A549 (cell line): ENCODE data around the gene ILDR1. TPM values are rescaled to one million over a fixed set of nuclear protein-coding genes. Genes with fewer than 3 reads are reported as not detected.
"Not testable (repeated sequence)": the region's sequence is repeated elsewhere in the genome, so short reads cannot be mapped to it uniquely, and the experiment has no call there.

Experiments
- ATAC-seq, 2 experiments: fragments of 200-7000 bp in 1 of 2; fragments of >200 bp in 1 of 2; cut with Nextera tagmentation in 1 of 2; cut with Tn5 transposase in 1 of 2; 3 replicates each; pipeline versions ENCODE4 v1.8.0 to v1.9.1; 2018 to 2020; ENCODE audit warnings: mild to moderate bottlenecking in 1 of 2, moderate library complexity in 1 of 2
- CTCF ChIA-PET: fragments of 300-600 bp; sonication (Branson Sonifier 250); formaldehyde crosslinking; extraction: SDS; loops from one replicate; lab custom pipeline; 2021; ENCODE audit warnings: antibody characterized with exemption, inconsistent platforms; lab: Yijun Ruan, JAX
- POLR2A ChIA-PET: fragments of 350-600 bp; formaldehyde crosslinking; extraction: SDS; loops from one replicate; lab custom pipeline; 2021; ENCODE audit warnings: antibody characterized with exemption, inconsistent platforms; lab: Yijun Ruan, JAX
- DNase-seq, 2 experiments: peaks; one replicate each; pipeline versions ENCODE4 v3.0.0 to v3.0.0-alpha.2; 2011 to 2016; ENCODE audit warnings: low read depth in 1 of 2, low spot score in 1 of 2
- FAIRE-seq: peaks from 2 replicates; lab custom pipeline; 2011; peaks lifted over from hg19 to GRCh38; lab: Jason Lieb, UNC
- H3K27ac ChIP-seq, 2 experiments: fragments of >200 bp; sonication (Bioruptor Twin); formaldehyde crosslinking; 3 replicates each; pipeline ENCODE4 v1.5.1; 2016 to 2017
- H3K4me1 ChIP-seq: fragments of >200 bp; sonication (Bioruptor Twin); formaldehyde crosslinking; 3 replicates; pipeline ENCODE4 v1.6.1; 2016
- H3K4me2 ChIP-seq: fragments of >200 bp; sonication (Bioruptor Twin); formaldehyde crosslinking; 3 replicates; pipeline ENCODE4 v1.6.1; 2016
- H3K4me3 ChIP-seq: fragments of >200 bp; sonication (Bioruptor Twin); formaldehyde crosslinking; 3 replicates; pipeline ENCODE4 v1.5.1; 2016
- H3K9me3 ChIP-seq: fragments of >200 bp; sonication (Bioruptor Twin); formaldehyde crosslinking; 3 replicates; pipeline ENCODE4 v1.6.1; 2016
- BCL3 ChIP-seq: fragments of >200 bp; sonication (Bioruptor Twin); formaldehyde crosslinking; IDR thresholded peaks from 3 replicates; pipeline ENCODE4 v1.6.1; 2016
- BHLHE40 ChIP-seq: IDR thresholded peaks from 2 replicates; pipeline ENCODE4 v1.6.1; 2012; ENCODE audit warnings: low read depth, low read length, inconsistent platforms
- CBX8 ChIP-seq: fragments of 200-600 bp; sonication (generic); IDR thresholded peaks from 2 replicates; pipeline ENCODE4 v1.6.1; 2016
- CEBPB ChIP-seq, 2 experiments: fragments of >200 bp in 1 of 2; sonication (Bioruptor Twin) in 1 of 2; formaldehyde crosslinking in 1 of 2; IDR thresholded peaks; 2 replicates each; pipeline ENCODE4 v1.6.1; 2012 to 2016
- CHD2 ChIP-seq: fragments of 150-350 bp; IDR thresholded peaks from 2 replicates; pipeline ENCODE4 v1.6.1; 2014; ENCODE audit warnings: low read length; ENCODE audit not compliant: partially characterized antibody
- EHF ChIP-seq: fragments of 250-450 bp; sonication (Bioruptor Pico); IDR thresholded peaks from 2 replicates; pipeline ENCODE4 v1.5.0; 2020; ENCODE audit warnings: mild to moderate bottlenecking
- EHMT2 ChIP-seq: fragments of 200-600 bp; sonication (generic); IDR thresholded peaks from 2 replicates; pipeline ENCODE4 v1.6.1; 2016; ENCODE audit warnings: antibody characterized with exemption, low read depth, mild to moderate bottlenecking, moderate library complexity
- ESRRA ChIP-seq: fragments of 150-350 bp; IDR thresholded peaks from 2 replicates; pipeline ENCODE4 v1.6.1; 2014; ENCODE audit warnings: mild to moderate bottlenecking, low read length, borderline replicate concordance
- HES2 ChIP-seq: fragments of >200 bp; sonication (Bioruptor Twin); formaldehyde crosslinking; IDR thresholded peaks from 2 replicates; pipeline ENCODE4 v1.6.1; 2016
- HOXB13 ChIP-seq: fragments of 250-450 bp; sonication (Bioruptor Pico); IDR thresholded peaks from 2 replicates; pipeline ENCODE4 v1.5.0; 2020; ENCODE audit warnings: low read depth, mild to moderate bottlenecking, moderate library complexity
- HOXB5 ChIP-seq: fragments of 250-450 bp; sonication (Bioruptor Pico); IDR thresholded peaks from 2 replicates; pipeline ENCODE4 v1.5.0; 2020; ENCODE audit warnings: mild to moderate bottlenecking, moderate library complexity
- JUN ChIP-seq, 2 experiments: fragments of >200 bp; sonication (Bioruptor Twin); formaldehyde crosslinking; IDR thresholded peaks; 2 replicates in 1 of 2; 3 replicates in 1 of 2; pipeline ENCODE4 v1.6.1; 2016 to 2017
- MAX ChIP-seq: IDR thresholded peaks from 2 replicates; pipeline ENCODE4 v1.6.1; 2012
- NR3C1 ChIP-seq: fragments of >200 bp; sonication (Bioruptor Twin); formaldehyde crosslinking; IDR thresholded peaks from 3 replicates; pipeline ENCODE4 v1.6.1; 2017
- PHF8 ChIP-seq: fragments of 200-600 bp; sonication (generic); IDR thresholded peaks from 2 replicates; pipeline ENCODE4 v1.6.1; 2016; ENCODE audit warnings: low read depth, mild to moderate bottlenecking, antibody characterized with exemption, moderate library complexity, borderline replicate concordance
- RAD21 ChIP-seq, 2 experiments: fragments of >200 bp in 1 of 2; sonication (Bioruptor Twin) in 1 of 2; formaldehyde crosslinking in 1 of 2; IDR thresholded peaks in 1 of 2; conservative IDR thresholded peaks in 1 of 2; 2 replicates in 1 of 2; 3 replicates in 1 of 2; pipeline ENCODE4 v1.6.1; 2012 to 2018; ENCODE audit warnings: inconsistent platforms in 1 of 2
- REST ChIP-seq: fragments of 200-600 bp; sonication (generic); IDR thresholded peaks from 2 replicates; pipeline ENCODE4 v1.6.1; 2016; ENCODE audit warnings: antibody characterized with exemption, mild to moderate bottlenecking, moderate library complexity
- SREBF2 ChIP-seq: fragments of 450-650 bp; IDR thresholded peaks from 2 replicates; pipeline ENCODE4 v1.6.1; 2014; ENCODE audit warnings: mild to moderate bottlenecking, moderate library complexity
- ZNF302 ChIP-seq: fragments of 250-450 bp; sonication (Bioruptor Pico); IDR thresholded peaks from 2 replicates; pipeline ENCODE4 v1.9.0; 2021; ENCODE audit warnings: inconsistent platforms, mild to moderate bottlenecking, moderate library complexity
- ZSCAN20 ChIP-seq: fragments of 250-450 bp; sonication (Bioruptor Pico); IDR thresholded peaks from 2 replicates; pipeline ENCODE4 v1.8.0; 2022; ENCODE audit warnings: mild to moderate bottlenecking, moderate library complexity
- WGBS: methylation state at CpG from one replicate; pipeline ENCODE4 v1.1.6; 2017; ENCODE audit errors: missing lambda C conversion rate; 5-methylcytosine and 5-hydroxymethylcytosine counted together
- polyA plus RNA-seq, 4 experiments: library from polyadenylated mRNA; depleted of rRNA in 3 of 4; stranded (reverse); fragments of >200 nt; fragmentation: RNase III in 1 of 4; extraction: RNeasy Plus Mini Kit Qiagen cat#74134 plus additional on column Dnase treatment in 1 of 4; gene quantifications; 2 replicates in 3 of 4; 3 replicates in 1 of 4; pipeline ENCODE4 v1.2.3, GENCODE V29; 2011 to 2017

ILDR1 gene
- polyA plus RNA-seq, 2 of the 4 experiments (the other 2 are of a cell fraction): not detected

- FAIRE-seq (no peak), DNase-seq (no peak), ATAC-seq (no peak)
- no peak overlapping the region for H3K4me3 ChIP-seq
- no peaks in the 10 kb centered on the region for H3K4me1 ChIP-seq
- 29% methylated on average over 3 of the region's 3 CpGs for WGBS
- TF ChIP-seq REST (no peak), EHMT2 (no peak), HOXB13 (CRISPR knock-in tag) (no peak), SREBF2 (no peak), CHD2 (no peak), HES2 (no peak), MAX (no peak), CBX8 (no peak), HOXB5 (CRISPR knock-in tag) (no peak), ESRRA (no peak), NR3C1 (no peak), ZSCAN20 (CRISPR knock-in tag) (no peak), EHF (CRISPR knock-in tag) (no peak), RAD21 (conservative IDR thresholded peaks at IDR 0.05 in 1 of 2, IDR thresholded peaks at IDR 0.05 in 1 of 2) (no peak), BCL3 (no peak), BHLHE40 (no peak), CEBPB (IDR thresholded peaks at IDR 0.05) (no peak), JUN (IDR thresholded peaks at IDR 0.05) (no peak), PHF8 (no peak), ZNF302 (no peak)
- no peaks in the 10 kb centered on the region for H3K9me3 ChIP-seq
- CTCF ChIA-PET: no interaction called here
- no peak overlapping the region for H3K27ac ChIP-seq
- no peak overlapping the region for H3K4me2 ChIP-seq
- POLR2A ChIA-PET: no interaction called here
These were observed 30.9 kb upstream of the ILDR1 start for GRCh38 chr3:122052968-122053367.

GRCh38 chr3:122047773-122048172 is 25.7 kb upstream of the ILDR1 start:
- H3K4me3 ChIP-seq, H3K9me3 ChIP-seq, FAIRE-seq, H3K27ac ChIP-seq, POLR2A ChIA-PET, H3K4me2 ChIP-seq, H3K4me1 ChIP-seq, DNase-seq, ATAC-seq: not testable (repeated sequence)
- CTCF ChIA-PET: interaction anchor here (1.5 kb wide), 1 partner anchor 15 kb away, joined by 3 read pairs; no protein-coding TSS in a partner anchor
- WGBS: 70% methylated on average over 9 of the region's 11 CpGs

GRCh38 chr3:122047296-122047695 is 25.2 kb upstream of the ILDR1 start:
- no CpG with 5 or more reads among the region's 16 CpGs for WGBS
- H3K4me1 ChIP-seq, FAIRE-seq, H3K27ac ChIP-seq, POLR2A ChIA-PET, H3K9me3 ChIP-seq, H3K4me2 ChIP-seq, H3K4me3 ChIP-seq, DNase-seq, ATAC-seq: not testable (repeated sequence)
- CTCF ChIA-PET: interaction anchor here (1.5 kb wide), 1 partner anchor 15 kb away, joined by 3 read pairs; no protein-coding TSS in a partner anchor
